IMR-90 (cell line): Measurements from ENCODE around the gene HDAC9. TPM values are rescaled to one million over a fixed set of nuclear protein-coding genes. Genes with fewer than 3 reads are reported as not detected.

ENCODE experiments used
- ATAC-seq: fragments of 200-7000 bp; cut with Tn5 transposase; 2 replicates; pipeline ENCODE4 v1.9.1; 2020; ENCODE audit warnings: low read depth, mild to moderate bottlenecking, moderate library complexity
- BruUV-seq: library from RNA; stranded (reverse); fragments of 400-500 nt; replicated peaks from 2 replicates; lab custom pipeline; 2021; lab: Mats Ljungman, UMichigan
- CTCF ChIA-PET: fragments of 300-600 bp; formaldehyde crosslinking; extraction: SDS; loops from one replicate; lab custom pipeline; 2021; ENCODE audit warnings: antibody characterized with exemption; lab: Yijun Ruan, JAX
- POLR2A ChIA-PET: fragments of 300-600 bp; sonication (Branson Sonifier 250); formaldehyde crosslinking; loops from one replicate; lab custom pipeline; 2022; ENCODE audit warnings: antibody characterized with exemption; ENCODE audit not compliant: unreplicated experiment; lab: Charles Lee
- DNase-seq: peaks from one replicate; pipeline ENCODE4 v3.0.0; 2013
- H2AFZ ChIP-seq: replicated peaks from 2 replicates; pipeline ENCODE3; 2013; ENCODE audit warnings: low read length, mild to moderate bottlenecking; ENCODE audit not compliant: poor library complexity
- H2AK5ac ChIP-seq: 2 replicates; pipeline ENCODE4 v1.6.1; 2013; ENCODE audit warnings: low read depth, low read length, inconsistent platforms
- H2AK9ac ChIP-seq: replicated peaks from 2 replicates; pipeline ENCODE3; 2013; ENCODE audit warnings: mild to moderate bottlenecking, low read depth, low read length, moderate library complexity; ENCODE audit not compliant: poor library complexity
- H2BK120ac ChIP-seq: 2 replicates; pipeline ENCODE4 v1.6.1; 2013; ENCODE audit warnings: low read depth, low read length, inconsistent platforms
- H2BK15ac ChIP-seq: 3 replicates; pipeline ENCODE4 v1.6.1; 2013; ENCODE audit warnings: low read depth, low read length, inconsistent platforms
- H2BK20ac ChIP-seq: 2 replicates; pipeline ENCODE4 v1.6.1; 2013; ENCODE audit warnings: low read depth, mild to moderate bottlenecking, inconsistent platforms, low read length, moderate library complexity
- H2BK5ac ChIP-seq: 2 replicates; pipeline ENCODE4 v1.6.1; 2013; ENCODE audit warnings: mild to moderate bottlenecking, low read depth, low read length, inconsistent platforms; ENCODE audit not compliant: poor library complexity, severe bottlenecking
- H3K14ac ChIP-seq: replicated peaks from 2 replicates; pipeline ENCODE4 v1.6.1; 2013; ENCODE audit warnings: low read depth, low read length, inconsistent platforms
- H3K18ac ChIP-seq: 2 replicates; pipeline ENCODE4 v1.6.1; 2013; ENCODE audit warnings: low read depth, low read length, control low read depth
- H3K23ac ChIP-seq: 2 replicates; pipeline ENCODE4 v1.6.1; 2013; ENCODE audit warnings: low read depth, low read length, inconsistent platforms
- H3K27ac ChIP-seq: 2 replicates; pipeline ENCODE4 v1.5.1; 2013; ENCODE audit warnings: mild to moderate bottlenecking, control low read depth, low read length; ENCODE audit not compliant: insufficient read depth
- H3K27me3 ChIP-seq: 2 replicates; pipeline ENCODE4 v1.6.1; 2013; ENCODE audit warnings: low read length; ENCODE audit not compliant: control insufficient read depth, insufficient read depth
- H3K36me3 ChIP-seq: 2 replicates; pipeline ENCODE4 v1.6.1; 2013; ENCODE audit warnings: low read length, mixed read lengths; ENCODE audit not compliant: control insufficient read depth, insufficient read depth
- H3K4ac ChIP-seq: 2 replicates; pipeline ENCODE4 v1.6.1; 2013; ENCODE audit warnings: low read depth, low read length, inconsistent platforms
- H3K4me1 ChIP-seq: 2 replicates; pipeline ENCODE4 v1.6.1; 2013; ENCODE audit warnings: low read length, mixed read lengths; ENCODE audit not compliant: control insufficient read depth, insufficient read depth
- H3K4me2 ChIP-seq: 2 replicates; pipeline ENCODE4 v1.6.1; 2013; ENCODE audit warnings: low read depth, mild to moderate bottlenecking, control low read depth, low read length, moderate library complexity
- H3K4me3 ChIP-seq: 2 replicates; pipeline ENCODE4 v1.5.1; 2013; ENCODE audit warnings: low read depth, mild to moderate bottlenecking, control low read depth, low read length, moderate library complexity; ENCODE audit not compliant: insufficient read depth
- H3K56ac ChIP-seq: 2 replicates; pipeline ENCODE4 v1.6.1; 2013; ENCODE audit warnings: low read length, inconsistent platforms; ENCODE audit not compliant: insufficient read depth; ENCODE audit errors: extremely low read depth
- H3K79me1 ChIP-seq, 2 experiments: 2 replicates each; pipeline ENCODE4 v1.6.1; 2013; ENCODE audit warnings: low read length in 2 of 2, inconsistent platforms in 1 of 2, low read depth in 1 of 2
- H3K9ac ChIP-seq: 2 replicates; pipeline ENCODE4 v1.6.1; 2013; ENCODE audit warnings: low read depth, low read length, control low read depth
- H3K9me1 ChIP-seq: 2 replicates; pipeline ENCODE4 v1.6.1; 2013; ENCODE audit warnings: low read length, inconsistent platforms; ENCODE audit not compliant: insufficient read depth
- H3K9me3 ChIP-seq: 2 replicates; pipeline ENCODE4 v1.6.1; 2013; ENCODE audit warnings: low read length; ENCODE audit not compliant: control insufficient read depth, insufficient read depth
- H4K20me1 ChIP-seq: 2 replicates; pipeline ENCODE4 v1.6.1; 2013; ENCODE audit warnings: low read length, inconsistent platforms; ENCODE audit not compliant: insufficient read depth
- H4K5ac ChIP-seq: 2 replicates; pipeline ENCODE4 v1.6.1; 2013; ENCODE audit warnings: mild to moderate bottlenecking, low read depth, low read length, control low read depth
- H4K8ac ChIP-seq, 2 experiments: 2 replicates each; pipeline ENCODE4 v1.6.1; 2013; ENCODE audit warnings: low read depth in 2 of 2, low read length in 2 of 2, control low read depth in 1 of 2, inconsistent platforms in 1 of 2
- H4K91ac ChIP-seq: 2 replicates; pipeline ENCODE4 v1.6.1; 2013; ENCODE audit warnings: low read depth, low read length, inconsistent platforms; ENCODE audit not compliant: insufficient read depth
- CTCF ChIP-seq: conservative IDR thresholded peaks from 2 replicates; pipeline ENCODE4 v1.5.1; 2012; ENCODE audit warnings: mild to moderate bottlenecking, low read depth, low read length, improper control_type of control experiment
- ELK1 ChIP-seq: fragments of 150-350 bp; IDR thresholded peaks from 2 replicates; pipeline ENCODE4 v1.6.1; 2016; ENCODE audit warnings: low read depth, mild to moderate bottlenecking, low read length, moderate library complexity, borderline replicate concordance
- MAFK ChIP-seq: IDR thresholded peaks from 2 replicates; pipeline ENCODE4 v1.6.1; 2012; ENCODE audit warnings: low read depth, low read length, improper control_type of control experiment
- MAZ ChIP-seq: IDR thresholded peaks from 2 replicates; pipeline ENCODE4 v1.6.1; 2012; ENCODE audit warnings: low read depth, mild to moderate bottlenecking, low read length, improper control_type of control experiment, moderate library complexity, borderline replicate concordance
- MXI1 ChIP-seq: IDR thresholded peaks from 2 replicates; pipeline ENCODE4 v1.6.1; 2012; ENCODE audit warnings: low read depth, mild to moderate bottlenecking, low read length, moderate library complexity, borderline replicate concordance
- RAD21 ChIP-seq: IDR thresholded peaks from 2 replicates; pipeline ENCODE4 v1.6.1; 2012; ENCODE audit warnings: low read length, improper control_type of control experiment
- RCOR1 ChIP-seq: IDR thresholded peaks from 2 replicates; pipeline ENCODE4 v1.6.1; 2012; ENCODE audit warnings: mild to moderate bottlenecking, low read length, improper control_type of control experiment; ENCODE audit not compliant: insufficient replicate concordance
- SMC3 ChIP-seq: fragments of 150-350 bp; IDR thresholded peaks from 2 replicates; pipeline ENCODE4 v1.6.1; 2016; ENCODE audit warnings: low read depth, mild to moderate bottlenecking, antibody characterized with exemption, low read length, moderate library complexity
- dilution Hi-C: fragments of 300-500 bp; cut with HindIII; formaldehyde crosslinking; loops from one replicate; pipeline ENCODE4 v1.14.3; 2018; ENCODE audit warnings: low sequenced_read_pairs; ENCODE audit not compliant: unreplicated experiment
- in situ Hi-C: fragments of 300-500 bp; cut with MboI; formaldehyde crosslinking; loops from 3 replicates; pipeline ENCODE4 v1.14.3; 2019; ENCODE audit warnings: low sequenced_read_pairs, inconsistent platforms, mixed read lengths
- intact Hi-C: fragments of 100-400 bp; cut with micrococcal nuclease; formaldehyde crosslinking; loops from 2 replicates; pipeline ENCODE4 v1.10.0; 2022
- polyA plus RNA-seq, 3 experiments: library from polyadenylated mRNA; depleted of rRNA; stranded (reverse); fragments of >200 nt; gene quantifications; 2 replicates each; pipeline ENCODE4 v1.2.3, GENCODE V29; 2012; ENCODE audit warnings: low replicate concordance in 1 of 3
- total RNA-seq: library from RNA; depleted of rRNA; stranded (reverse); fragments of >200 nt; gene quantifications from 2 replicates; pipeline ENCODE4 v1.2.3, GENCODE V29; 2012

Gene HDAC9
- total and polyA plus RNA-seq, 2 of the 4 experiments (the other 2 are of a cell fraction), result 4.3 to 24.7 TPM

DNA sequence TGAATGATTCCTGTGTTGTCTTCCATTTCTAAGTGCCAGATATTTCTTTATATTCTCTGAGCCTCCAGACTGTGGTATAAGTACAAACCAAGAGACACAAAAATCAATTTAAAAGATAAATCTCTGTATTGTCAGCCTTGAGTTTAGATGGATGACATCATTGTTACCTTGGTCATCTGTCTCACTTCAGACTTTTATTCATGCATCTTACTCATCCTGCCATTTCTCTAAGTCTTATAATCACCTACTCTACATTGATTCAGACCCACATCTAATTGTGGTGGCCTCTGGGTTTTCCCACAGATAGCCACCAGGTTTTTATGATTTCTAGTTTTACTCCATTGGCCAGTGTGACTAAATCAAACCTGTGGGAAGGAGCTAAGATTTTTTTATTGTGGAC, 26.8 kb upstream of the HDAC9 start:
- no peak overlapping the region for H2AFZ ChIP-seq
- no peaks in the 10 kb centered on the region for H3K27me3 ChIP-seq
- no peak overlapping the region for H4K91ac ChIP-seq
- no peak overlapping the region for H3K4me3 ChIP-seq
- no TSS peak for BruUV-seq
- no peak for TF ChIP-seq SMC3
- TF ChIP-seq MAZ, result no peak
- TF ChIP-seq CTCF, result no peak
- TF ChIP-seq MXI1, result no peak
- no peak for TF ChIP-seq RAD21
- TF ChIP-seq RCOR1, result no peak
- no peak for TF ChIP-seq MAFK
- no peak for TF ChIP-seq ELK1
- no peak overlapping the region for H3K56ac ChIP-seq
- H2BK120ac ChIP-seq, result no peak overlapping the region
- H2BK5ac ChIP-seq, result no peak overlapping the region
- H3K4me1 ChIP-seq, result no peaks in the 10 kb centered on the region
- no peak overlapping the region for H4K5ac ChIP-seq
- H3K9me3 ChIP-seq, result no peaks in the 10 kb centered on the region
- no peak overlapping the region for H2AK5ac ChIP-seq
- dilution Hi-C loops (no loop called here), in situ Hi-C loops (no loop called here), intact Hi-C loops (no loop called here)
- H3K36me3 ChIP-seq, result no peaks in the 10 kb centered on the region
- H3K9me1 ChIP-seq, result no peaks in the 10 kb centered on the region
- DNase-seq (no peak), ATAC-seq (no peak)
- H2AK9ac ChIP-seq, result no peak overlapping the region
- no peak overlapping the region for H4K8ac ChIP-seq
- no peaks in the 10 kb centered on the region for H3K79me1 ChIP-seq
- ChIA-PET CTCF (no interaction called here), POLR2A (no interaction called here)
- no peak overlapping the region for H3K23ac ChIP-seq
- no peak overlapping the region for H3K14ac ChIP-seq
- no peak overlapping the region for H3K27ac ChIP-seq
- H2BK20ac ChIP-seq, result no peak overlapping the region
- H2BK15ac ChIP-seq, result no peak overlapping the region
- H3K18ac ChIP-seq, result no peak overlapping the region
- no peaks in the 10 kb centered on the region for H4K20me1 ChIP-seq
- H3K9ac ChIP-seq, result no peak overlapping the region
- H3K4ac ChIP-seq, result no peak overlapping the region
- H3K4me2 ChIP-seq, result no peak overlapping the region
